Measurements from ENCODE around the gene SYTL1. TPM values are rescaled to one million over a fixed set of nuclear protein-coding genes. Genes with fewer than 3 reads are reported as not detected.

Gene SYTL1
- polyA plus RNA-seq, 1 donor: 0.49 TPM

DNA sequence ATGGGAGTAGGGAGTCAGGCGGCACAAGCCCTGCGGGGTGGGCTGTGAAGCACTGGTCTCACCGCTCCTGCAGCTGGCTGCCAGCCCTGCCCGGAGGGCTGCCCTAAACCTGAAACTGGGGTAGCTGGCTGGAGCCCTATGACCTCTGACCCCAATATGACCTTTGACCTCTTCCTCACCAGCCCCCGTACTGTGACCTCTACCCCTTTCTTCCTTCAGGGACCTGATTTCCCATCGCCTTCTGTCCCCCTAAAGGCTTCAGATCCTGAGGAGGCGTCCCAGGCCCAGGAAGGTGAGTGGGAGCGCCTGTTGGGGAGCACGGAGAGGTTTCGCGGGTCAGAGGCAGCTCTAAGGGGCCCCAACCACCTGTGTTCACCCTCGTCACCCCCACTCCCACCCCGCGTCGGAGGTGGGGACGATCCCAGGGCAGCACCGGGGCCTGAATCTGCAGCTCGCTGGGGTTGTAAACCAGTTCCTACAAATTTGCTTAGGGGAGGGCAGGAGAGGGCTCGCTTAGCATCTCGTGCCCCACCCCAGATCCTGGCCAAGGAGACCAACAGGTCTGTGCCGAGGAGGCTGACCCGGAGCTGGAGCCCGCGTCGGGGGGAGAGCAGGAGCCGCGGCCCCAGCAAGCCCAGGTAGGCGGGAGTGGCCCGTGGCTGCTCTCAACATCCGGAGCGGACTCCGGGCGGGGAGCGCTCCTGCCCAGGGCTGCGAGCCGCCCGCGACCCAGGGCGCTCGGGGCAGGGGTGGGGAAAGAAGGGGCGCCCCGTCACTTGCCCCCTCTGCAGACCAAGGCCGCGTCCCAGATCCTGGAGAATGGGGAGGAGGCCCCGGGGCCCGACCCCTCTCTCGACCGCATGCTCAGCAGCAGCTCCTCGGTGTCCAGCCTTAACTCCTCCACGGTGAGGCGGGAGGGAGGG, 7.3 kb downstream of the SYTL1 start:
- DNase-seq (ENCODE audit: low read depth): no peak

DNA sequence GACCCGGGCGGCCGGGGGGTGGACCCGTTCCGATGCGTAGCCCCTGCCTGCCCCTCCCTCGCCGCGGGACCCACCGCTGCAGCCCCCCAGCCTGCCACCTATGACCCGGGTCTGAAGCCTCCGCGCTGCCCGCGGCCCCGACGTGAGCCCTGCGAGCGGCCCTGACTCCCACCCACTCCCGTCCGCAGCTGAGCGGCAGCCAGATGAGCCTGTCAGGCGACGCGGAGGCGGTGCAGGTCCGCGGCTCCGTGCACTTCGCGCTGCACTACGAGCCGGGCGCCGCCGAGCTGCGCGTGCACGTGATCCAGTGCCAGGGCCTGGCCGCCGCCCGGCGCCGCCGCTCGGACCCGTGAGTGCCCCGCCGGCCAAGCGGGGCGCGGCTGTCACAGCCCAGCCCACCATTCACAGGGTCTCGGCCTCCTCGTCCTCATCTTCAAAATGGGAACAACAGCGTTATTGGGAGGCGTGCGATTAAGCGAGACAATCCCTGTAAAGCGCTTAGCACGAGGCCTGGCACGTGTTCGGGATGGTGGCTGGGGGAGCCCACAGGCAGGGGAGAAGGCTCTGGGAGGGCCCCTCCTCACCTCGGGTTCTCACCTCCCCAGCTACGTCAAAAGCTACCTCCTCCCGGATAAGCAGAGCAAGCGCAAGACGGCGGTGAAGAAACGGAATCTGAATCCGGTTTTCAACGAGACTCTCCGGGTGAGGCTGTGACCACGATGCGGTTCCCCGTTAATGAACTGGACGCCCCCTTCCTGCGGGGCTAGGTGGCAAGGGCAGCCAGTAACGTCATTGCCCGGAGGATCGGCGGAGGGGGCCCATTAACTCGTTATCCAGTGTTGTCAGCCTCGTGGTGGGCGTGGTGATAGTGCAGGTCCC, 8.2 kb downstream of the SYTL1 start:
- no peak for DNase-seq (ENCODE audit: low read depth)

DNA sequence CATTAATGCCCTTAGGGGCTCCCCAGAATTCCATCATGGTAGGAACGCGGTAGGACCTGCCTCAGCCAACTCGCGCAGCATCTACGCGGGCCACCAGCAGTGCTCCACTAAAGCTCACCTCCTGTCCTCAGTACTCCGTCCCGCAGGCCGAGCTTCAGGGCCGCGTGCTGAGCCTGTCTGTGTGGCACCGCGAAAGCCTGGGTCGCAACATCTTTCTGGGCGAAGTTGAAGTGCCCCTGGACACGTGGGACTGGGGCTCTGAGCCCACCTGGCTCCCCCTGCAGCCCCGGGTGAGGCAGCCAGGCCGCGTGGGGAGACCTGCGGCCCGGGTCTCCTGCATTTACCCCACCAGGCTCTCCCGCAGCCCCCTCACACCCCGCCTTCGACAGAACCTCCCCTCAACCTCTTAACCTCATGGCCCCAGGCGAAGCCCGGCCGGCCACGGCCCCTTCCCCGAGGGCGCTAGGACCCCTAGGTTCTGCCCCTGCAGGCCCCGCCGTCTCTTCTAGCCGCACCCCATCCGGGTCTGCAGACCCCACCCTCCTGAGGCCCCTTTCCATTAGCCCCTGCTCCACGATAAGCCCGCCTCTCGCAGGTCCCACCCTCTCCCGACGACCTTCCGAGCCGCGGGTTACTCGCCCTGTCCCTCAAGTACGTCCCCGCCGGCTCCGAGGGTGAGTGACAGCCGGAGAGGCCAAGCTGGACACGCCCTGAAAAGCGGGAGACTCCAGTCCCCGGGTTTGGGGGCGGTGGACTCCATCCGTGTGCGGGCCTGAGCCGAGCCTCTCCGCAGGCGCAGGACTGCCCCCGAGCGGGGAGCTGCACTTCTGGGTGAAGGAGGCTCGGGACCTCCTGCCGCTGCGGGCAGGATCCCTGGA, 9.1 kb downstream of the SYTL1 start:
- DNase-seq (ENCODE audit: low read depth): no peak

DNA sequence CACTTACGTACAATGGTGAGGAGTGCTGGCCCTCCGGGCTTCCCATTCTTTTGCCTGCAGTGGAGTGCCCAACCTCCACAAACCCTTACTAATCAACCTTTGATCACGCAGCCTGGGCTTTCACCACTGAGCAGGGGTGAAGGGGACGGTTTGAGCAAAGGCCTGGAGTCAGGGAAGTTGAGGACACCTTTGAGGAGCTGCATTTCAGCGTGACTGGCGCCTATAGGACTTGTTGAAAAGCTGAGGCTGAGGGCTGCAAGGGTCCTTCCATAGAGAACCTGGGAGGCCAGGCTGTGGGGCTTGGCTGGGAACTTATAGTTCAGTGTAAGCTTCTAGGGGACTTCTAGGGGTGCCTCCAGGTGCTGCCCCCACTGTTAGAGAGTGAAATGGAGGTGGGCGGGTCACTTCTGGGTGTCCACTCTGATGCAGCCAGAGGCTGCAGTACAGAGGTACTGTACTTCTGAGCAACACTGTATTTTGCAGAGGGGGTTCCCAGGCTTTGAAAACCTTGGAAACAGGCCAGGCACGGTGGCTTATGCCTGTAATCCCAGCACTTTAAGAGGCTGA, 9.8 kb downstream of the SYTL1 start:
- no peak for DNase-seq (ENCODE audit: low read depth)

DNA sequence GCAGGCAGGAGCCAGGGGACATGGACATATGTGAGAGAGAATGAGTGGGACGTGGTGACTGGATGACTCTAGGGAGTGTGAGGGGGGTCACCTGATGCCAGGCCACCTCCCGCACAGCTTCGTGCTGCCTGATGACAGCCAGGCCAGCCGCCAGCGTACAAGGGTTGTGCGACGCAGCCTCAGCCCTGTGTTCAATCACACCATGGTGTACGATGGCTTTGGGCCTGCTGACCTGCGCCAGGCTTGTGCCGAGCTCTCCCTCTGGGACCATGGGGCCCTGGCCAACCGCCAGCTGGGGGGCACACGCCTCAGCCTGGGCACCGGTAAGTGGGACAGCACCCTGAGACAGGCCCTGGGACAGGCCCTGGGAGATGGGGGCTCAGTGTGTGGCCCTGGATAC, 11.3 kb downstream of the SYTL1 start:
- no peak for DNase-seq (ENCODE audit: low read depth)

DNA sequence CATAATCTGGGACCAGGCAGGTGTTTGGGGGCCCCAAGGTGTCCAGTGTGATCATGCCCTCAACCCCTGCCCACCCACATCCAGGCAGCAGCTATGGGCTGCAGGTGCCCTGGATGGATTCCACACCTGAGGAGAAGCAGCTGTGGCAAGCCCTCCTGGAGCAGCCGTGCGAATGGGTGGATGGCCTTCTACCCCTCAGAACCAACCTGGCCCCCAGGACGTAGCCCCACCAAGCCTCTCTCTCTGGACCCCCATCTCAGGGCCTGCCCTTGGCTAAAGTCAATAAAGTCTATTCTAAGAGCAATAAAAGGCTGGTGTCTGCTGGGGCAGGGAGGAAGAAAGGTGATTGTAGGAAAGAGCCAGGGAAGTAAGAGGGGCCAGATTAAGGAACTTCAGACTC, 11.8 kb downstream of the SYTL1 start:
- no peak for DNase-seq (ENCODE audit: low read depth)

DNA sequence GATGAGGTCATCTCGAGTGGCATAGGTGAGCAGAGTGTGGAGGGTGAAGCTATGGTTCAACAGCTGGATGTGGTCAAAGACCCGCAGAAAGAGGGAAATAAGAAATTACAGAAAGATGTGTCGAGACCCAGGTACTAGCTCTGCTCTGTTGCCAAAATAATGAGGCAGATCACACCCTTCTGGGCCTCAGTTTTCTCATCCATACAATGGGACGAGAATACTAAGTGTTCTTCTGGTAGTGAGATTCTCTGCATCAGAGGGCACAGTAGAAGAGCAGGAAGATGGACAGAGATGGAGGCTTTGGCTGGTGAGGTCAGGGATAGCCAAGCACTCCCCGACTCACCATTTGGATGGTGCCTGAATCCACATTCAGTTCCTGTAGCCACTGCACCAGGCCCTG, 13.9 kb downstream of the SYTL1 start:
- no peak for DNase-seq (ENCODE audit: low read depth)

DNA sequence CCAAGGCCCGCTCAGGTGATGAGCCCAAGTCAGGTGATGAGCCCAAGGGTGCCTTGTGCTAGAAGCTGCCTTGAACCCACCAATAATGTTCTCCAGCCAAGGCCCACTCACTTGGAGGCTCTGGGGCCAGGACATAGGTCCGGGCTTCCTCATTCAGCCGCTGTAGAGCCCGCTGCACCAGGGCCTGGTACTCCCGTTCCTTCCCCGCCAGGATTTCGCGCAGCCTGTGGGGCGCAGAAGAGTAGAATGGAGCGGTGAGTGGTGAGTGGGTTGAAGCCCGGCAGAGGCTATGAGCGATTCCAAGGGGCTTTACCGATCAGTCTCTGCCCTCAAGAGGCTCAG, 14.4 kb downstream of the SYTL1 start:
- no peak for DNase-seq (ENCODE audit: low read depth)

DNA sequence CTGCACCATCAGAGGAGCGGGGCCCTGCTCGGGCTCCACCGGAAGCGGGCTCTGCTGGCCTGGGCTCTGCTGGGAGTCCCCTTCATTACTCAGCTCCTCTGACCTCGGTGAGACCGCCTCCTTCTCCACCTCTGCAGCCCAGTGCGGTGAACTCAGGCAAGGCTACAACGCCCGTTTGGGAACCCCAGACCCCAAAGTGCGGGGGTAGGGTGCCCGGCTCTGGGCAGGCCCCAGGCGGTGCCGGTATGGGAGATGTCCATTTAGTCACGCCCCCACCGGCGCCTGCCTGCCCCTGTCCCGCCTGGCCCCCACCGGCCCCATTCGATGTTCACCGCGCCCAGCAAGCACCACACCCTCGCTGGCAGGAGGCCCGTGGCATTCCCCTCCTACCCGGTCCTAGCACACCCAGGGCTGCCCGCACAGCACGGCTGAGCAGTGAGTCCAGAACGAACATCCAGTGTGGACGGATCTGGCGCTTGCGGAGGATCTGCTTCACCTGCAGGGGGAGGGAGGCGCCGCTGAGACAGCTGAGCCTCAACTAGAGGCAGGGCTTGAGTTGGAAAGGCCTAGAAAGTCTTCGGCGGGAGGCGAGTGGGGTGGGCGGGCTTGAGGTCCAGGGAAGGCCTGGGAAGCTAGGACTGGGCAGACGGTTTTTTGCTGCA, 14.9 kb downstream of the SYTL1 start:
- DNase-seq (ENCODE audit: low read depth): no peak

DNA sequence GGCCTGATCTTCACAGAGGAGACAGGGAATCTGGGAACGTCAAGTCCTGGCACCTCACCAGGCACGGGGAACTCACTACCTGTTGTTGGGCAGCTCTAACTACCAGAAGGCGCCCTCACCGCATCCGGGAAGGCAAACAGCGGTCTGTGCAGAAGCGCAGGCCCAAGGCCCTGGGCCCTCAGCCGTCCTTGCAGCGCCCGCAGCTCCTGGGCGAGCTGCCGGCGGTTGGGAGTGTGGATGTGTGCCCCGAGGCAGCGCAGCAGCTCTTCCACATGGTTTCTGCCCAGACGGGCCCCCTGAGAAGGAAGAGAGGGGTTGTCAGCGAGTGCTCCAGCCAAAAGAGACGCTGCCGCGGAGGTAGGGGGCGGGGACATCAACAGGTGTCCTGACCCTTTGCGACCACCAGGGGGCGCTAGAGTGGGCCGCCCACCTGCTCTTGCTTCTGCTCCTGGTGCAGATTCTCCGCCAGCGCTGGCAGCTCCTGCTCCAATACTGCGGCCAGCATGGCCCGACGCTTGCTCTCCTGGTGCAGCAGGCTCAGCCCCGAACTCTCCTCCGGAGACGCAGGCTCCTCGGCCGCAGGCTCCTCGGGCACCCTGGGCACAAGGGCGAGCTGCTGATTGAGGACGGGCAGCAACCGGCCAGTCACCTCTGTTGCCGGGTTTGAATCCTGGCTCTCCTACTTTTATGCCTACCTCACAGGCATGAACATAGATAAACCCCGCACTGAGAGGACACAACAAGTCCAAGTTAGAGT, 15.6 kb downstream of the SYTL1 start:
- DNase-seq (ENCODE audit: low read depth): no peak

DNA sequence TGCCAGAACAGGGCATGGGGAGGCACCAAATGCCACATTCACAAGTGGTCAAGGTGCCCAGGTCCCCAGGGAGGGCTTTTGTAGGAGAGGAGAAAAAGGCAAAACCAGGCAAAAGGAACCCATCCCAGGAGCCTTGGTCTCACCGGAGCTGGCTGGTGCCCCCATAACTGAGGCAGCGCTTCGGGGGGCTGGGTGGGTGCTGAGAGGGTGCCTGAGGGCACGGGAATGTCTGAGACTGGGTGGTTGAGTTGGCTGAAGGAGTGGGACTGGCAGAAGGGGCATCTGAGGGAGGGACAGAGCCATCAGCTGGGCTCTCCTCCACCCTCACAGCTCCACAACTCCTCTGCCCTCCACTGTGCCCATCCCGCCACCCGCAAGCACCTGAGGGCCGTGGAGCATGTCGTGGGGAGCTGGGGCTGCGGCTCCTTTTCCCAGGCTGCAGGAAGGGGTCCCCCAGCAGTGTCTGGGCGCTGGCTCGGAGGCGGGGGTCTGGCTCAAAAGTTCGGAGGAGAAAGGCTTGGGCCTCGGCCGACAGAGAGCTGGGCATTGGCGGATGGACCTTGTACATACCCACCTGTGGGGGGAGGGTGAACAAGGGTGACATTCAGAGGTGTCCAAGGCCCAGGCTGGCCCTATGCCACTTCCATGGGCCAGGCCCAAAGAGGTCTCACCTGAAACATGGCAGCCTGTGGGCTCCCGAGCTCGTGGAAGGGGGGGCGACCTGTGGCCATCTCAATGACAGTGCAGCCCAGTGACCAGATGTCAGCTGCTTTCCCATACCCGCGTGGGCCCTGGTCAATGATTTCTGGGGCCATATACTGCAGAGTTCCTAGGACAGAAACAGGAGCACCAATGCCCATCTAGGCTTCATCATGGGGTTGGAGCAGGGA, 16.5 kb downstream of the SYTL1 start:
- no peak for DNase-seq (ENCODE audit: low read depth)

DNA sequence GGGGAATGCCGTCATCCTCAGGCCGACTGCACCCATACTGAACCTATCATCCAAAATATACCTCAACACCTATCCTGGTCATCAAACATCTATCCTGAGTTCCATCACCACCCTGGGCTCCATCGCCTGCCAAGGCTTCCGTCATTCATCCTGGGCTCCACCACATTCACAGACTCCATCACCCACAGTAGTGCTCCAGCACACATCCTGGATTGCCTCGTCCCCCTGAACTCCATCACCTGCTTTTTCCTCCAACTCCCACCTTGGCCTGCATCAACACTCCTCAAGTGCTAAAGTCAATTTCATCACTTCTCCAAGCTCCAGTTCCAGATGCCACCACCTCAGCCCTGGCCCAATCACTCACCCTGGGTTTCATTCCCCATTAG, 17.1 kb downstream of the SYTL1 start:
- no peak for DNase-seq (ENCODE audit: low read depth)

DNA sequence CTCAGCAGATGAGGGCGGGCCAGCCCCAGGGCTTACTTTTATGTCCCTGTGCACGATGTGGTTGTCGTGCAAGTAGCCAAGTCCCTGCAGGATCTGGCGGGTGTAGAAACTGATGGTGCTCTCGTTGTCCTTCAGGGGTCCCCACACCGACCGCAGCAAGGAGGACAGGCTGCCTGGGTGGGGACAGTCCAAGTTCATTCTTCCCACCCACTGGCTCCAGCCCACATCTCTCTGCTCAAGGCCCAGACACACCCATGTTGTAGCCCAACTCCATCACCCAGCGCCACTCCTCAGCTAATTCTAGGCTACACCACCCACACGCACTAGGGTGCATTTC, 18.0 kb downstream of the SYTL1 start:
- DNase-seq (ENCODE audit: low read depth): no peak

DNA sequence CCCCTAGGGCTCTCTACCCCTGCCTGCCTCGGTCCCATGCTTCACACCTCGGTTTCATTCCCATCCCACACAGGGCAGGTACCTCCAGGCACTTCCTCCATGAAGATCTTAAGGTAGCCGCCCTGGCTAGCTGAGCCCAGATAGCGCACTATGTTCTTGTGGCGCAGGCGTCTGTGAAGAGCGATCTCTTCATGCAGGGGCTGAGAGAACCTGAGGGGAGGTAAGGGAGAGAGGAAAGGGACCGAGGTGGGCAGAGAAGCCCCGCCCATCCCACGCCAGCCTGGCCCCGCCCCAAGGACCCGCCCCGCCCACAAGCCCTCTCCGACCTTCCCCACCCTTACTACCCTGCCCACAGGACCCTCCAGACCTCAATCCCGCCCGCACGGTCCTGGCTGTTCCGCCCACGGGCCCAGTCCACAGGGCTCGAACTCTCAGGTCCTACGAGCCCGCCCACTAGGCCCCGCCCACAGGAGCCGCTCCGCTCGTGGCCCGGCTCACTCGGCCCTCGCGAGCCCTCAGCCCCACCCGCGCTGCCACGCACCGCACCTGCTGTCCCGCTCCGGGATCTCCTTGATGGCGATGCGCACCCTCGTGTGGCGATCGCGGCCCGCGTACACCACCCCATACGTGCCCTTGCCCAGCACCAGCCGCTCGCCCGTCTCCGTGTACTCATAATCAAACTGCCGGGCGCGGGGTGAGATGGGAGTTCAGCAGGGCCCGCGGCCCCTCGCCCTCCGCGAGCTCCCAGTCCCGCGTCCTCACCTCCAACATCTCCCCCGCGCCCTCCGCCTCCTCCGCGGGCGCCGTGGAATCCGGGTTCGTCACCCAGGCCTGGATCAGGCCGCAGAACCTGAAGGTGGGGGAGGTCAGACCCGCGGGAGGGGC, 18.6 kb downstream of the SYTL1 start:
- DNase-seq (ENCODE audit: low read depth): no peak

DNA sequence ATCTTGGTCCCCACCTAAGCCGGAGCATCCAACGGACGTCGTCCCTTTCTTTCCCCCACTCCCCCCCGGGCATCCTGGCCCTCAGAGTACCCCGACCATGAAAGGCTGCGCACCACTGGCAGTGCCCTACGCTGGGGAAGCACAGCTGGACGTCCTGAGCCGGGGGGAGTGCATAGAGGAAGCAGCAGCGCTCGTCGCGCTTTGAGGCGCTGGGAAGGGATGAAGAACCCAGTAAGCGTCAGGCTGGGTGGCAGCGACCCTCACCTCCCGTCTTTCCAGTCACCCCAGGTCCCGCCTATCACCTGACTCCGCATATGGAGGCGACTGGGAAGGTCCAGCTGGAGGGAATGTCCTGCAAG, 19.2 kb downstream of the SYTL1 start:
- DNase-seq (ENCODE audit: low read depth): no peak

DNA sequence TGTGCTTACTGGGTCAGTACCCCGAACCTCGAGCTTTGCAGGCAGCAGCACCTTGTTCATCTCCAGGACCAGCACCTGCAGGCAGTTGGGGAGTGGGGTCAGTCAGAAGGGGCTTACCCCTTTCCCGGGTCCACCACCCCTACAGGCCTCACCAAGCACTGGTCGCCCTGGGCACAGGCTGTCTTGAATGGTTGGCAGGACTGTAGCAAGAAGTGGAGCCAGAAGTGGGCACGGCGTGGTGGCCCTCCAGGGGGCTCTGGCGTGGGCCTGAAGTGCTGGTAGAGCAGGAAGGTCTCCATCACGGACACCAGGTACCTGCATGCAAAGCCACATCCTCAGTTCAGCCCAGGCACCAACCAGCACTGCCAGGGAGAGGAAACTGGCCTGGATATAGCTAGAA, 19.7 kb downstream of the SYTL1 start:
- no peak for DNase-seq (ENCODE audit: low read depth)

DNA sequence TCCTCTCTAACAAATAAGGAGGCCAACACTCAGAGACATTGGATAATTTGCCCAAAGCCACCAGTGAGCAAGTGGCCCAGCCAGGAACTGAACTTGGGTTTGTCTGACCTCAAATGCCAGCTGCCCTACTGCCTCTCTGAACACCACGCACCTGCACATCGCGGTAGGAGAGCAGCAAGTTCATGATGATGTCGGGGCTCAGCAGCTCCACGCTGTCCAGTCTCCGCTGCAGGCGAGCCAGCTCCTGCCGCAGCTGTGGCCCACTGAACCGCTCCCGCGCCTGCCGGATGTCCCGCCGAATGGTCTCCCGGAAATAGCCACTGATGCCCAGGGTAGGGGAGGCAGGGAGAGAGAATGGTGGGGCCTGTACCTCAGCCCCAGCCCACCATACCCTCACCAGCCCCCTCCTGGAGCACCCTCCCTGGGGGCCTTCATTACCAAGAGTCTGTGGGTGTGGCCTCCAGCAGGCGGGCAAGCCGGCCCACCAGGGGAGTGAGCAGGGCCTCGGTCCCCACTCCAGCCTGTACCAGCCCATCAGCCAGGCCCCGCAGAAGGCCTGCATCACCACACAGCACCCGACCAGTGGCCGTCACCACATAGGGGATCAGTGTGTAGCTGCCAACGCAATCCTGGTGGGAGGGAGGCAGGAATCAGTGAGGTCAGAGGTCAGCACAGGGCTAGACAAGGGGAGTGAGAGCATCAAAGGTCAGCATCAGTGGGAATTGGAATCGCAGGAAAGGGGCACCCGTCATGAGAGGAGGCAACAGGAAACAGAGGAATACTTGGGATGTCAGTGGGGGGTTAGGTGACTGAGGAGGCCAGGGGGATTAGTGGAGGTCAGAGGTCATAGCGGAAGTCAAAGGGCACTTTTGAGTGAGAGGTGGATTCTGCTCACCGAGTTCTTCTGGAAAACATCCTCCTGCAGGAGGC, 22.2 kb downstream of the SYTL1 start:
- no peak for DNase-seq (ENCODE audit: low read depth)
